UCSD-AML1 (cell line): ENCODE data around the gene AARS1.
A peak's percentile ranks its signal among the peaks of the same experiment; 100 is the strongest.
"Not testable (repeated sequence)": the region's sequence is repeated elsewhere in the genome, so short reads cannot be mapped to it uniquely, and the experiment has no call there.

ENCODE experiments used
- DNase-seq: peaks from one replicate; lab custom pipeline; 2025; ENCODE audit not compliant: unreplicated experiment; lab: John Stamatoyannopoulos, UW

The AARS1 gene

DNA sequence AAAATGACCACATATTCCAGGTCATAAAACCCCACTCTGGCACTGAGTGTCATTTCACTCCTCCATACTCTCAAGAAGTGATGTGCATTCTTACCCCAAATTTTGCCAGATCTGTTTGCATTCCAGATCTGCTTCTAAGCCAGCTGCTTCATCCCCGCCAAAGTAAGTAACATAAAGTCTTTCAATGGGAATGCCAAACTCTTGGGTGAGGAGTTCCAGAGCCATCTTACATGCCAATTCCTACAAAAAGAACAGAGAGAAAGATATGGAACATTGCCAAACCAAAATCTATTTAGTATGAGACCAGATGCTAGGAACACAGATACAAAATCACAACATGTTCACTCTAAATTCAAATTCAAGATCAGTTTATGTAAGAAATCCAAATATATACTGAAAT lies 12.9 kb downstream of the AARS1 start:
- no peak for DNase-seq

- DNase-seq, result no peak
These were observed 17.6 kb downstream of the AARS1 start for GRCh38 chr16:70271696-70272095.

DNA sequence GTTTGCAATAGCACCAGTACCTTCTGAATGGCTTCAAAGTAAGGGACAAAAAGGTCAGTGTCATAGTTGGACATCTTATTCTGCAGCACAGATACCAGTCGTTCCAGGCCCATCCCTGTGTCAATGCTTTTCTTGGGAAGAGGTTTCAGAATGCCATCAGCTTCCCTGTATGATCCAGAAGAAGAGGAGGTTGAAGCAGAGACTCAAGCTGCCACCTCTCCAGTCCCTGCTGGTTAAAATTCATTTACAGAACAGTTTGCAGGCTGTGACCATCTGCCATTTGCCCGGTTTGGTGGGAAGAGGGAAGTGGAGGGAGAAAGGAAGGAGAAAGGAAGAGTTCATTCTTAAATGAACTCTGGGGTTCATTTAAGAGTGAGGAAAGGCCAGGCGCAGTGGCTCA lies 19.1 kb downstream of the AARS1 start:
- DNase-seq, result no peak

DNA sequence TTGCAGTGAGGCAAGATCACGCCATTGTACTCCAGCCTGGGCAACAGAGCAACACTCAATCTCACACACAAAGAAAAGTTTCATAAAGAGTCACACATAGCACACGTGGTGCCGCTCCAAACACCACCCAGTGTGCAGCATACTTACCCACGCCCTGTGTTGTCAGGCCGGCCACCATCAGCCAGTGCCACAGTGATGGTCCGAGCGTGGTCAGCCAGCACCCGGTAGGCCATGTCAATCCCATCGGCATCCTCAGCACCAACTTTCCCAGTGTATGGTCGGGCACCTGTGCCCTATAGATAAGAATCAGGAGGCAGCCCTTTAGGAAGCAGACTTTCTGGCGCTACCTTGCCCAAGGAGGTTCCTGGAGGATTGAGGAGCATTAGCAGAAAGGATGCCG lies 19.8 kb downstream of the AARS1 start:
- no peak for DNase-seq

GRCh38 chr16:70267922-70268321 lies 21.4 kb downstream of the AARS1 start:
- DNase-seq, result not testable (repeated sequence)

DNA sequence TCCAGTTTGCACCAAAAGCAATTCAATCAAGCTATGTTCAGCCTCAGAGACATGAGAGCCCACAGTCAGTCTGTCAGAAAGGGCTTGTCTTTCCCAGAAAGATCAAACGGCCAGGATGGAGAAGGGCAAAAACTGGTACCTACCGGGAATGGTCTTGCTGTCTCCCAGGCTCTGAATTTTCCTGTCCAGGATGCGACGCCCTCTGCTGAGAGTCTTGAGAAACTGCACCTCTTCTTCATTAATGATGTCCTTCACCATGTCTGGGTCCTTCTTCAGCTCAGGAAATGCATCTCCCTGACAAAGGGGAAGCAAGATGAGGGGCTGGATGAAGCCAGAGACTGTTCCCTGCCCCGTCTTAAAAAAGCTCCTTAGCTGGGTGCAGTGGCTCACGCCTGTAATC lies 21.8 kb downstream of the AARS1 start:
- DNase-seq, result peak; percentile 22

GRCh38 chr16:70259903-70260302 lies 29.4 kb downstream of the AARS1 start:
- DNase-seq, result not testable (repeated sequence)

- DNase-seq, result no peak
These were observed 30.4 kb downstream of the AARS1 start for GRCh38 chr16:70258946-70259345.

- no peak for DNase-seq
These were observed 31.2 kb downstream of the AARS1 start for GRCh38 chr16:70258065-70258464.

DNA sequence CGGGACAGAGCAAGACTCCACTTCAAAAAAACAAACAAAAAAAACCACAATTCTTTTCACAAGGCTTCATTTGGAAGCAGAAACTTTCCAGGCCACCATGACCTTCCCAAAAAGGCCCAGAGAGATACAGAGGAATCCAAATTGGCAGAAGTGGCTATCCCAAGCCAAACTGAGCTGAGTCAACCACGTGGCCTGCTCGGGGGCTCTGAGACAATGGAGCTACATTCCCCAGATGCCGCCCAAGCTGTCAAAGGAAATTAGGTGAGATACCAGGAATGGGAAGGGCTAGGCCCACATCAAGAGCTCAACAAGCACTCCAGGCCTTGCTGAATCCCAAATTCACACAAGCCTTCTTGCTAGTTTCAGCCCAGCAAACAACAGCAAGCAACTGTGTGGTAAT lies 31.9 kb downstream of the AARS1 start:
- DNase-seq, result no peak

- no peak for DNase-seq
These were observed 33.7 kb downstream of the AARS1 start for GRCh38 chr16:70255574-70255973.

DNA sequence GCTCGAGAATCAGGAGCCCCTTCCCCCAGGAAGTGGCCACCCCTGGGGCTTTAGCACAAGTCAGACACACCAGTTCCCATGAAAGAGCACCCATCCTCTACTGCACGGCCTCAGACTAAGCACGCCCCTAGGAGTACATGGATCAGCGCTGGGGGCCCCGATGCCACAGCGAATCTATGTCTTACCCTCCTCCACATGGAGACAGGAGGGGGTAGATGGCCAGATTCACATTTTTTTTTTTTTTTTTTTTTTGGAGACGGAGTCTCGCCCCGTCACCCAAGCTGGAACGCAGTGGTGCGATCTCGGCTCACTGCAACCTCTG lies 34.4 kb downstream of the AARS1 start:
- no peak for DNase-seq

GRCh38 chr16:70254180-70254964 lies 34.9 kb downstream of the AARS1 start:
- no peak for DNase-seq

- no peak for DNase-seq
These were observed 35.8 kb downstream of the AARS1 start for GRCh38 chr16:70253291-70254106.

- peak; percentile 27 for DNase-seq
These were observed 36.8 kb downstream of the AARS1 start for GRCh38 chr16:70252355-70252988.

GRCh38 chr16:70251629-70252354 lies 37.5 kb downstream of the AARS1 start, which contains the start of gene EXOSC6:
Gene EXOSC6, minus strand, starts transcription at chr16:70251940. Its CDS starts 40 bp downstream, at chr16:70251900.
- peak; percentile 95 for DNase-seq

DNA sequence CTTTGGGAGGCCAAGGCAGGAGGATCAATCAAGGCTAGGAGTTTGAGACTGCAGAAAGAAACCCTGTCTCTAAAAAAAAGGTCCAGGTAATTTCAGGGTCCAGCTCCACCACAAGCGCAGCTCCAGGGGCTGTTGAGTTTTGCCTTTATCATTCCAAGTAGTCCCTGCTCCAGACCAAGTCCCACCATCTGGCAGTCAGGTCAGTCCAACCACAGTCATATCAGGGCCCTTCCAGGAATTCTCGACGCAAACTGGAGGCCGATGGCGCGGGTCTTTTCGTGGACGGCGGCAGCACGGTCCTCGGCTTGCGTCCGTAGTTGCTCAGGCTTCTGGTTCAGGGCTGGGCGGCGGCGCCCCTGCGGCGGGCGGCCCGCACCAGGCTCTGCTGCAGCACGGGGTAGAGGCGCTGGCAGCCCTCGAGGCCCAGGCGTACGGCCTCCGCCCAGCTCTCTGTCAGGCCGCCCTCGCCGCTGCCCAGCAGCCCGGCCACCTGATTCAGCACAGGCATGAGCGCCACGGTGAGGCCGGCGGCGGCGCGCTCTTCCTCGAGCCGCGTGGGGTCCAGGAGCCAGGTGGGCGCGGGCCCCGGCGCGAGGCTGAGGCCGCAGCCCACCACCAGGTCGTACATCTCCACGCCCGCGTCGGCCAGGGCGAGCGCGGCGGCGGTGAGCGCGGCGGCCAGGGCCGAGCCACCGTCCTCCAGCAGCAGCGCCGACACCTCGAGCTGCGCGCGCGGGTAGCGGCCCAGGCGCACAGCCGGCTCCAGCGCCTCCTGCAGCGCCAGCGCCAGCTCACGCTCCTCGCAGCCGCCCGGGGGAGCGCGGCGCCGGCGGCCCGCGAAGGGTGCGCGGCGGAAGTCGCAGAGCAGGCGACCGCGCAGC lies 38.3 kb downstream of the AARS1 start:
- DNase-seq, result peak; percentile 62

GRCh38 chr16:70249697-70250096 lies 39.6 kb downstream of the AARS1 start:
- DNase-seq, result not testable (repeated sequence)

DNA sequence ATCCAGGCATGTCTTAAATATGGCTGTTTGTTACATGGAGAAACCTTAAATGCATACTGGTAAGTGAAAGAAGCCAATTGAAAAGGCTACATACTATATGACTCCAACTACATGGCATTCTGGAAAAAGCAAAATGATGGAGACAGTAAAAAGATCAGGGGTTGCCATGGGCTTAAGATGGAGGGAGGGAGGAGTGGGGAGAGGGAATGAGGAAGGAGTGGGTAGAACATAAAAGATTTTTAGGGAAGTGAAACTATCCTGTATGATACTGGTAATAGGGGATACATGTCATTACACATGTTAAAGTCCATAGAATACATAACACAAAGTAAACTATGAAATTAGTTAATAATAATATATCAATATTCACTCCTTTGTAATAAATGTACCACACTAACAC lies 50.5 kb downstream of the AARS1 start:
- DNase-seq, result not testable (repeated sequence)

- not testable (repeated sequence) for DNase-seq
These were observed 57.5 kb downstream of the AARS1 start for GRCh38 chr16:70231831-70232230.
